Measurements from ENCODE around the gene ADAMTS12.

ADAMTS12 gene

DNA sequence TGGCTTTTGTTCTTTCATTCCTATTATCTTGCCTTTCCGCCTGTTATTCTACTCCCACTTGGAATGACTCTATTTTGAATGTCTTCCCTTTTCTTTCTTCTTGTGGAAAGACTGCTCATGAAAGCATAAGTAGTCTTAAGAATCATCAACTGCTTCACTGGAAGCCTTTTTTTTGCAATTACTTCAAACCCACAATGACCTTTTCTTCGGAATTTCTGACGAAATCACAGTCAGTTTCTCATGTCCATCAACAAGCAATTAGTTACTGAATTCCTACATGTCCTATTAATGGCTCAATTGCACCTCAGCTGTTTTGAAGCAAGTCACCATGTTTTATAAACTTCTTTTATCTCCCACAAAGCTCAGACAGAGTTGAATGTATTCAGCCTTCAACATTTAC, 254.8 kb downstream of the ADAMTS12 start:
- DNase-seq = no peak

DNA sequence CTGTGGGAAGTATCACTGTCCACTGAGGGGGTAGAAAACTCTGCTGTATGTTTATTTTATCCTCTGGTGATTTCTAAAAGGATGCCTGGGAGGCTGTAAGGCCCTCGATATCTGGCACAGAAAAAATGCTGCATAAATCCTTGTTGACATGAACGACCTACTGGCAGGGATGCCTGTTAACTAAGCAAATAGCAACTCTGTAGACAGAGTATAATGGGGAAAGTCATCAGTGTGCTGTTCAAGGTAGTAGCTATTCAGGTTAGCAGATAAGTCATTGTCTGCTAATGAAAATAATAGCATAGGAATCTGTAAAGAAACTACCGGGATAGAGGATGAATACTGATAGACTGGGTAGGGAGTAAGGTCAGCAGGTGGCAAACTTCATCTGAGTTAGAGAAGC, 256.2 kb downstream of the ADAMTS12 start:
- DNase-seq = no peak

DNA sequence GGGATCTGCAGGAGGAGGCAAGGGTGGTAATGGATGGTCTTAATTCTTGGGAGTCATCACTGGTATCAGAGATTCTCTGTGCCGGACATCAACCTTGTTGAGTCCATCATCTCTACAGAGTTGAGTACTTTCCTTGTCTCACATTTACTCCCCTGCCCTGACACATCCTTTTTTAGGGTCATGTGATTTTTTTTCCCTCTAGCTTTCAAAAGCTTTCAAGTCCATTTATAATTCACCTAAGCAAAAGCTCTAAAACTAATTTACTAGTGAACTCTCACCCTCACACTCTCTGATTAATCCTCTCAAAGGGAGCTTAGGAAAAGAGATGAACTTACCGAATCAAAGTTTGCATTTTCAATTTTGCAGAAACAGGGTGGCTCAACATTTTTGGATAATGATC, 258.1 kb downstream of the ADAMTS12 start:
- DNase-seq = no peak

DNA sequence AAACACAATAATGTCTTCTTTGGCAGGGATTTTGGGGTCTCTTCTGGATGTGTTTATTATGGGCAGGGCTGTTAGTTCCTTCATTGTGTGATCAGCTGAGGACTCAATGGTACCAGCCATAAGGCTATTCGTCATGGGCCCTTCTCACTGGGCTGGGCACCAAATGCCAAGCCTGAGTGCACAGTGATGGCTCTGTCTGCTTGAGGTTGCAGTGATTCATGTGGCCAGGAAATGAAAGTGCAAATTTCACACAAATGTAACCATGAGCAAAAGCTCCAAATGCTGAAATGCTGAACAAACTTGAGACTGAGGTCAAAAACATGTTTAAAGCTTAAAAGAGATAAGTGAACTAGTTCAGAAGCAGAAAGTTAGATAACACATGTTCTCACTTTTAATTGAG, 260.0 kb downstream of the ADAMTS12 start:
- no peak for DNase-seq

DNA sequence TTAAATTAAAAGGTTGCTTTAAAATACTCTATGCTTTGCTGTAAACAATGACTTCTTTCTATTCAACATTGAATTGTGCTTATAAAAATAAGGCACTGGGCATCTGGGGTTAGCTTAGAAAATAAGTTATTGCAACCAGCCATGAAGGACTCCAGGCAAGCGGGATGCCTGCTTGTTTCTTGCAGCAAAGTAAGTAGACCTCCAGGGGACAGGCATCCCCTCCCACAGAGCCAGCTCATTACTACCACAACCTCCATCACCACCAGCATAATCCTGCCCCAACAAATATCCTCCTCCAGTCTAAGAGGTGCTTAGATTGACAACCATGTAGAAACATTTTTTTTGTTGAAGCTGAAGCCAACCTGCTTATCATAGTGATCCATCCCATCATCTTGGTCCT, 260.7 kb downstream of the ADAMTS12 start:
- no peak for DNase-seq

DNA sequence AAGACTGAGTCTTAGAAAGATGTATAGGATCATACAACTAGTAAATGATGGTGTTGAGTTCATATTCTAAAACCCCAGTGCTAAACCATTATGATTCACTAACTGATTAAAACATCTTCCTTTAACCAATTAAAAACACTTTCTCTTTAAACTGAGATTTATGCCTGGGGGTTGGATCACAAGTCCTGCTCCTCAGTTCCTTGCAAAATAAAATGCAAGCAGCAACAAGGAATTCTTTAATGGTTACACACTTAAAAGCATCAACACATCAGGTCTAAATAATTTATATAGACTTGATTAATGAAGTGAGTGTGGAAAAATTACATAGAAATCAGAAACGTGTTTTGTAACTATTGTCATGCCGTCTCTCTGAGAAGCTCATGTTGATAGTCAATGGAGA, 261.8 kb downstream of the ADAMTS12 start:
- no peak for DNase-seq

DNA sequence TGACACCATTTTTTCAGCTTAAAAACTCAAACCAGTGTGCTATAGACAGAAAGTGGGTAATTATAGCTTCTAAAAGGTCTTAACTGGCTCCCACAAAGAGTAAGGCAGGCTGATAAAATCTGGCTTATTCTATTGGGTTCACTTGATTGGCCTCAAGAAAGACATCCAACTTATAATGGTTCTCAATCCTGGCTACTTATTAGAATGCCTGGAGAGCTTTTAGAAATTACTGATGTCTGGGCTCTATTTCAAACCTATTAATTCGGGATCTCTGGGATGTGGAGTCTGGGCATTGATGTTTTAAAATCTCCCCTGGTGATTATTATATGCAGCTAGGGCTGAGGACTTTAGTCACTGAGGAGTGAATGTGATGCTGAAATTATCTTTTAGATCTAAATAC, 263.0 kb downstream of the ADAMTS12 start:
- no peak for DNase-seq

DNA sequence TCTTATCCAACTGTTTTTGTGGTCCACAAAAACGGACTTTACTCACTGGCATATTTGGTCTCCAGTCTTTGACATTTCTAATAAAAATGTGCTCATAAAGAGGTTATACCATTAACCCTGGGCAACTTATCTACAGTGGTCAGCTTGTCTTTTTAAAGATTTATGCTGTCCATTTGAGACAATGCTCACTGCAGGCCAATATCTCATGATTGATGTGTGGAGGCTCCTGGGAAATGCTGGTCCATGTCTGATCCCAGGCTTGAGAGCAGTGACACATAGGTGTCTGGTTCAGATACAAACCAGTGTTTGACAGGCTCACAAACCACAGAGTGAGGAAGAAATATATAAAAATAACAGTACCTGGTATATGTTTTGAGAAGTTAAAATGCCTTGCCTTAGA, 270.3 kb downstream of the ADAMTS12 start:
- no peak for DNase-seq

DNA sequence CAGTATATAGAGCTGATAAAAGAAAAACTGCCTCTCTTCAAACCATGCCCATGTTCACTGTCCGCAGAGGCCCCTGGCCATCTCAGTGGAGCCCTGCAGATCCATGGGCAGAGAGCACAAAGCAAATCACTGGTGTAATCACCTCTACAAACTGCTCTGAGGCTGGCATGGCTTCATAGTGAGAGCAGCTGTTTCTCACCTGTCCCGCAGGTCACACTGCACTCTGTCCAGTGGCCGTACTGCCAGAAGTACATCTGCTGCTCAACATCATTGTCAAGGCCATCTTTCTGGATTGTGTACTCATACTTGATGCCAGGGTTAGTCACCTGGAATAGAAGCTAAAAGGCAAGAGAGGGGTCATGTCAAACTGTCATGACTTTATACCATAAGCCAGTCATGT, 277.8 kb downstream of the ADAMTS12 start:
- no peak for DNase-seq

DNA sequence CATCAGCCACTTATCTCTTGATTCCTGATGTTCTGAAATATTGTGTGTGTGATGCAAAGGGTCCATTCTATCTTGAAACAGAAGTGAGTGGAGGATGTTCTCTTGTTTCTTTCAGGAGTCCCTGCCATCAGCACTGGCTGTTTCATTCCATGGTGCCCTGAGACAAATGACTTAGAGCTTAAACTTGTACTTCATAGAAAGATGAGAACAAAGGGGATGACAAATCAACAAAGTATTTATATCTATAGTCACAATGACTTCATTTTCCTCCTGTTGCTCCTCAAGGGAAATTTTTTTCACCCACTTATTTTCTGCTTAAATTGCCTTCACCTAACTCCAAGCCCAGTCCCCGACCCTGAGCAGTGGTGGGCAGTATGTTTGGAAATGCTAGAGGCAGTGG, 279.4 kb downstream of the ADAMTS12 start:
- no peak for DNase-seq

DNA sequence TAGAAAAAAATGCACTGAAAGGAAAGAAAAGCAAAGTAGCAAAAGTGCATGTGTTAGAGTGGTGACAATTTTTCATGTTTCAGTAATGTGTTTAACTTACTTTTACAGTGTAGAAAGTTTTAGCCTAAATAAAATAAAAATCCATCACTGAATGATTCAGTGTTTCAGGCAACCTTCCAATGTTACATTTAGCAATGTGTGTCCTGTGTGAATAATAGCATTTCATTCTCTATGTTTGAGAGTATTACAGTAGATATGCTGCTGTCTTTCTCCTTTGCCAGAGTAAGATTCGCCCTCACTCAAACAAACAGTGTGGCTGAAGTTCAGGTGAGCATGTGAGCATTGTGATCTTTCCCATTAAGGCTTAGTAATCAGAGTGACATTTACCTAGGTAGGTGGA, 279.9 kb downstream of the ADAMTS12 start:
- no peak for DNase-seq

DNA sequence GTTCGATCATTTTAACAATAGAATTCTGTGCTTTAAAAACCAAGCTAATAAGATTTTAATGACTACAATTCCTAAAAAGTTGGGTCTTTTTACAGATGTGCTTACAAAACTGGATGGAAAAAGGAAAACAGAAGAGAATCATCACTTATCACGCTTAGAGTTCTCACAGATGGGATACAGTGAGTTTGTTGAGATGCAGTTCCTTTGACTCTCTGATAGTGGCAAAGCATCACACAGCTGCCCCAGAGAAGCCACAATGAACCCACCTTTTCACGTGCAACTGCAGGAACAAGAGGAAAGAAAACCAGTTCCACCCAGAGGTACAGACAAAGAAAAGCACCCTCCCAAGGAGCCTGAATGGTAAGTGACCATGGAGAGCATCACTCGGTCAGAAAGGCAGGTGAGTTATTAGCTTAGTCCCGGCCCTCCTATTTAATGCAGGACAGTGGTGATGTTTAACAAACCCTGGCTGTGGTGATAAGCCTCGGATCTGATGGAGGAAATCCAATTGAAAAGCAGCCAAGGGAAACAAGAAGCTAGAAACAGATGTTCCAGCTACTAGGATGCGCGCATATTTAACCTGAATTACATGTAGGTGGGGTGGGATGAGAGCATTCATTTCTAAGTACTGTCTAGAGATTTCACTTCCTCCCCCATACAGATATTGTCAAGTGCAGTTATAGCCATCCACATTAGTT, 283.3 kb downstream of the ADAMTS12 start:
- no peak for DNase-seq

DNA sequence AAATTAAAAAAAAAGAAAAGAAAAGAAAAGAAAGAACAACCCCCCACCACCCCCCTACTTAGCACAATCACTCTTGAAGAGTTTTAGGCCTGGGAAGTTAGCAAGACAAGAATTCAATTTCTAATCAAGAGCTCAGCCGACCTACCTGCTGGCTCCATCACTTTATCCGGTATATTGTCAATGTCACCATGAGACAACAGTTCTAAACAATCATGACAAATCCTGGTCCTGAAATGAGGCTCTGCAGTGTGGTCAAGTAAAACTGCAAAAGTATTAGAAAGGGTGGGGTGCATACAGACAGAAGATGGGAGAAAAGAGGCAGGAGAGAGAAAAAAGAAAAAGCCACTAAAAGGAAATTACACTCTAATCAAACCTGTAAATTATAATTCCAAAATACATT, 287.3 kb downstream of the ADAMTS12 start:
- DNase-seq = no peak

DNA sequence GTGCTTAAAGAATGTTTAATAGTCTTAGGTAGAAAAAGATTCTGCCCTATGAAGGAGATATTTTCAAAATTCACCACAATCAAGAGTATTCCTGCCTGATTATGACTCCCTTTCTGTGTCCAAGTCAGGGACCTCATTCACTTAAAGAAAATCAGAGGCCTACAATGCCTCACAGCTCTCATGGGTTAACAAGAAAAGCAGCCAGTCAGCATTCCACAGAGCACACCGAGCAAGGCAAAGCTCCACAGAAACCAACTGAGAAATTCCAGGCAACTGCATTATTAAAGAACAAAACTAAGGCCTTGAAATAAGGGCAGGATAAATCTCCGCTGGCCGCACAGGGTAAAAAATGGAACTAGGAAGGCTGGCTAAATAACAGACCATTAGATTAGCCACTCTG, 289.9 kb downstream of the ADAMTS12 start:
- DNase-seq = no peak

DNA sequence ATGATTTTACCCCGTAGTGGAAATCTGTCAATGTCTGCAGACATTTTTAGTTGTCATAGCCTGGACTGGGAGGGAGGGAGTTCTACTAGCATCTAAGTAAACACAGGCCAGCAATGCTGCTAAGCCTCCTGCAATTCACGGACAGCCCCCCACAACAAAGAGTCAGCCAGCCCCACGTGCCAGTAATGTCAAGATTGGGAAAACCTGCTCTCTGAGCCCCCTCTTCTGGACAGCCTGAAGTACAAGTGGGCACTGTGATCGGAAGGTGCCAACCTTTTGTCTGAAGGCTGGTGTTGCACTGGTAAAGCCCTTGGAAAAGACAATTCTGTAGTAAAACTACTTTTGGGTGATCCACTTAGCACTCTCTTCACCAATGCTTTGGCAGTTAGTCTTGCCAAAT, 296.5 kb downstream of the ADAMTS12 start:
- no peak for DNase-seq

DNA sequence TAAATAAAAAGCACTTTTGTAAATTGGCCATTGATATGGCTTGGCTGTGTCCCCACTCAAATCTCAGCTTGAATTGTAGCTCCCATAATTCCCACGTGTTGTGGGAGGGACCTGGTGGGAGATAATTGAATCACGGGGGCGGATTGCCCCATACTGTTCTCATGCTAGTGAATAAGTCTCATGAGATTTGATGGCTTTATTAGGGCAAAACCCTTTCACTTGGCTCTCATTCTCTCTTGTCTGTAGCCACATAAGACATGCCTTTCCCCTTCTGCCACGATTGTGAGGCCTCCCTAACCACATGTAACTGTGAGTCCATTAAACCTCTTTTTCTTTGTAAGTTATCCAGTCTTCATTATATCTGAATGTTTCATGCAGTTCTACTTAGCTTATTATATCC, 297.8 kb downstream of the ADAMTS12 start:
- DNase-seq = no peak

DNA sequence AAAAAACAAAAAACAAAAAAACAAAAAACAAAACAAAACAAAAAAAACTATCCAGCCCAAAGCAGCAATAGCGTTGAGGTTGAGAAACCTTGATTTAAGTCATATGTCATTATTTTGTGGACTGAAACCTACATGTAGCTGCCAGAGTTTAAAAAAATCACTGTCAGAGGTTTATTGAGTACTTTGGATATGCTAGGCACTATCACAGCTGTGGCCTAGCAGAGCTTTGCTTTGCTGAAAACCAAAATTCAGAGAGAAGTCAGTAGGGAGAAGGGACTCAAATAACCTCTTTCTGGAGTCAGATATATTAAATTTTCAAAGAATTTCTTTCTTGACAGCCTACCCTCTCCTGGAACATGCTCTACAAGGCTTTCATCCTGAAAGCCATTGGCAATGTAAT, 299.5 kb downstream of the ADAMTS12 start:
- DNase-seq = no peak

DNA sequence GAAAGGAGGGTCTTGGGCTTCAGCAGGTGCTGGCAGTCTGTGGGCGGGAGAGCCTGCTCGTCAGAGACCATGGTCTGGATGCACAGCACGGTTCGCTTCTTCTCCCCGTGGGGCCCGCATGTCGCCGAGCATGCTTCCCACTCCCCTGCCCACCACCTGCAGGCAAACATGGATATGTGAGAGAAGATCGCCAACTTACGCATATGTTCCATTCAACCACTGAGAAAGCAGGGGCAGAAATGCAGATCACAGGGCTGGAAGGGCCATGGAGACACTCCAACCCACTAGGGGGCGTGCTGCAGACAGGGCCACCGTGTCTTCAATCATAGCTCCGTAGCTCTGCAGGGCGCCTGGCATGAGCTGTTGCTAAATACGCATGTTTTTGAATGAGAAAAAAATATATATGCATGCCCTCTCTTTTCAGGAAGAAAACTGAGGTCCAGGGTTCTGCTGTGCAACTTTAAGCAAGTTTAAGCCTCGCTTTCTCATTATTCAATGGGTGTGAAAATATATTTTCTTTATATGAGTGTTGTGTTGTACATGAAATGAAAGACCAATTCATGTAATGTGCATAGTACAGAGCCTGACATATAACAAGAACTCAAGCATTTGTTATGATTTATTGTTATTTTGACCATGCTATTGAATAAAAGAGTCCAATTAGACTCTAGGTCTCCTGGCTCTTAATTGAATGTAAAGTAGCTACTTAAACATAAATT, 303.0 kb downstream of the ADAMTS12 start:
- DNase-seq = peak; percentile 43

DNA sequence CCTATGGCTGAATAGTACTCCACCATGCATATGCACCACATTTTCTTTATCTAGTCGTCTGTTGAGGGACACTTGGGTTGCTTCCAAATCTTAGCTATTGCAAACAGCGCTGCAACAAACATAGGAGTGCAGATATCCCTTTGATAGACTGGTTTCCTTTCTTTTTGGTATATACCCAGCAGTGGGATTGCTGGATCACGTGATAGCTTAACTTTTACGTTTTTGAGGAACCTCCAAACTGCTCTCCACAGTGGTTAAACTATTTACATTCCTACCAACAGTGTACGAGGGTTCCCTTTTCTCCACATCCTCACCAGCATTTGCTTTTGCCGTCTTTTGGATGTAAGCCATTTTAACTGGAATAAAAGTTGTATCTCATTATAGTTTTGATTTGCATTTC, 308.5 kb downstream of the ADAMTS12 start:
- no peak for DNase-seq

DNA sequence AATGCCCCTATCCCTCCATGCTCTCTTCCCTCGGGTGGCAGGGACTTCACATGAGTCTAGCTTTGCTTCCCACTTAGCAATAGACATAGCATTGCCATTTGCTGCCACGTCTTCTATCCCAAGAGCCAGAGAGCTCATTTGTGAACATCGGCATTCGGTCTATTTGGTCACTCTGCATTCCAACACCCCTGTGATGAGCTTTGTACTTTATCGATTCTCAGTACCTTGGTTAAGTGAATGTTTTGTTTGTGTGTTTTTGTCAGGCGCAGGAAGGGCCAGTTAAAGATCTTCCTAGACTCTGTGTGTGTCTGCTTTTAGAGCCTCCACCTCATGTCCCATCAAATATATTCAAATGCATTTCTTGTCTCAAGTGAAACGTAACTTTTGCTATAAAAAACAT, 309.4 kb downstream of the ADAMTS12 start:
- no peak for DNase-seq

DNA sequence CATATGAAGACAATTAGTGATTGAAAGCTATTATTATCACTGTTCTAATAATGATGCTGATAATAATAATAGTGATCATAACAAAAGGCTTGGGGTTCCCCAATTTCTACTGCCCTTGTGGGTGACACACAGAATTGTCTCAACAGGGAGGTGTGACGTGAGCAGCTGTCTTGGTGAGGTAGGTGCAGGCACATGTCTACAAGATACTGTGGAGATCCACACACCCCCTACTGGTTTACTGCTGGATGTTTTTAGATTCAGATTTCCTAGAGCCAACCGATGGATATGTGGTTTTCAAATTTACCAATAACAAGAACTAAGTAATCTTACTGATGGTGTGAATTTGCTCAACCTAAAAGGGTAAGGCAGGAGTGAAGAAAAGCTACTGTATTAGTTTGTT, 312.0 kb downstream of the ADAMTS12 start:
- no peak for DNase-seq

DNA sequence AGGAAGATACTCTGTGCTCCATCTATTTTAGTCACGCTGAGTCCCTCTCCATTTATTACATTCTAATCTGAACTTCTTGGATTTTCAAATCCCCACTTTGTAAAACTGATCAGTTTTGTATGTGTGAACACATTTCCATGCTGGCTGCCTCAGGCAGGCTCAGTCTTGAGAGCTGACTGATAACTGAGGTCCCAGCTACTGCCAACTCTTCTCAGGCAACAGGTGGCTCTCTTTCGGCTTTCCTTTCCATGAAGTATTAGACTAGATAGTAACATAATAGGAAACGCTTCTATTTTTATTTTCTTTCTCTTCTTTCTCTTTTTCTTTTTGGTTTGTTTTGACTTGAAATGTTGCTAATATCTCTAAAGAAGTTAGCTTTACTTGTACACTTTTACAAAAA, 312.6 kb downstream of the ADAMTS12 start:
- DNase-seq = no peak

DNA sequence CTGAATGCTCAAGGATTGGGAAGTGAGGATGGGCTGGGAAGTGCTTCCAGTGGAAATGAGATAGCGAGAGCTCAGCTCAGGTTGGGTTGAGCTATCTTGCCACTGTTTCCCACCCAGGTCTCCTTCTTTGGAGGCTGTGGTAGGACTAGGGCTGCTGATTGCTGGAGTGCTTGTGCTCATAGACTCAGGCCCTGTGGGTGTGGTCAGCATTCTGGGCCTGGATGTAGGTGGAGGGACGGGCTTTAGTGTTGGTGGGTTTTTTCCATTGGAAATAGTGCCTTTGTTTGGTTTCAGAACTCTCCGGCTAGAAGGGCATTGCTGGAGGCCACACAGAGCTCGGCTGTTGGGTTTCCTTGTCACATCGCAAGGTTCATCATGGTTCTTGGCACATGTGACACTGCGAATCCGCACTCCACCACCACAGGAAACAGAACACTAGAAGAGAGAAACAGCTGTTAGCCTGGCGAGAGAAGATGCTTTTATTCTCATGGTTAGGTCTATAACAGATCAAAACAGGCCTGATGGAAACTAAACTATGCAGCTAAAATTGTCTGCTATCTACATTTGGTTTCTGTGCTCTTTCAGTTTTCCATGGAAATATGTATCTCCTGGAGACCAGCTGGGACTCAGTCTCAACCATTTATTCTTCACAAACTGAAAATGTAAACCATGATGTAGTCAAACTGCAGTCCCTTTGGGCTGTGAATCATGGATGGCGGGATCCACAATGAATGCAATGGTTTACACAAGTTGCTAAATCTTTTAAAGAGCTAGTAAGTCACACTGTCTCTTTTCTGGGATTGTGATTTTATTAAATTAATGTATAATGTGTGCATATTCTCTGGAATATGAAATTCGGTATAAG, 314.8 kb downstream of the ADAMTS12 start:
- no peak for DNase-seq

DNA sequence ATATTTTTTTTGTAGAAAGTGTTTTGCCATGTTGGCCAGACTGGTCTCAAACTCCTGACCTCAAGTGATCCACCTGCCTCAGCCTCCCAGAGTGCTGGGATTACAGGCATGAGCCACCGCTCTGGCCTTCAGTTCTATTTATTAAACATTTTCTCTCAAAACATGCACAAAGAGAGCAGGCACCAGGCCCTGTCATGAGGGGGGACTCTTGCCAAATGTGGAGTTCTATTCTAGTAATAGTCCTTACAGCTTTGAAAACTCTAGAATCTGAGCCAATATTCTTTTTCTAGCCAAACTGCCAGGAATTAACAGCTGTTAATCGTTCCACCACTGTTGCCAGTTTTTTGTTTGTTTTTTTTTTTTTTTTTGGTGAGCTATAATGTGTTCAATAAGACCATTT, 326.5 kb downstream of the ADAMTS12 start:
- DNase-seq = no peak

Measured in stimulated activated CD4-positive, alpha-beta T cell treated with anti-CD3 and anti-CD28 coated beads, Interleukin-1b, Interleukin-23, amount 100 ng/mL, for 48 hours (primary cell).